ENCODE measurements around the gene DENND4A. TPM values are rescaled to one million over a fixed set of nuclear protein-coding genes. Genes with fewer than 3 reads are reported as not detected.
A peak's percentile ranks its signal among the peaks of the same experiment; 100 is the strongest.

The DENND4A gene
- total RNA-seq, 1 experiment from 2014 or later = 14.4 TPM

DNA sequence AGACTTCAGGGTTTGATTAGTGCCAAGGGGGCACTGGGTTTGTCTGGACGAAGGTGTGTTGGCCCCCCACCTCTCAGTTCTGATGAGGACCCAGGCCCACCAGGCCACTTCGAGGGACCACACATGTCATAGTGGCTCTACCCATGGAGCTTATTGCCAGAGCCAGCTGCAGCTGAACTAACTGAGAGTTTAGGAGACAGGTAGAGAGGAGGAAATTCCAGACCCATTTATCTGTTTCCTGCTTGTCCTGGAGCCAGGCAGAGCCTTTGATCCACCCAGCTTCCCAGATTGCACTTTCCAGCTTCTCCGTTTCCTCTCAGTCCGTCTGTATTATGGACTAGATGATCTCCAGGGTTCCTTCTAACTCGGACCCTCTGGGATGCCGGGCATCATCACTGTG is 149.5 kb downstream of the DENND4A start:
- ATAC-seq = no peak
- no peak overlapping the region for H3K27ac ChIP-seq (ENCODE audit: low read length)
- TF ChIP-seq, protein P1, sequence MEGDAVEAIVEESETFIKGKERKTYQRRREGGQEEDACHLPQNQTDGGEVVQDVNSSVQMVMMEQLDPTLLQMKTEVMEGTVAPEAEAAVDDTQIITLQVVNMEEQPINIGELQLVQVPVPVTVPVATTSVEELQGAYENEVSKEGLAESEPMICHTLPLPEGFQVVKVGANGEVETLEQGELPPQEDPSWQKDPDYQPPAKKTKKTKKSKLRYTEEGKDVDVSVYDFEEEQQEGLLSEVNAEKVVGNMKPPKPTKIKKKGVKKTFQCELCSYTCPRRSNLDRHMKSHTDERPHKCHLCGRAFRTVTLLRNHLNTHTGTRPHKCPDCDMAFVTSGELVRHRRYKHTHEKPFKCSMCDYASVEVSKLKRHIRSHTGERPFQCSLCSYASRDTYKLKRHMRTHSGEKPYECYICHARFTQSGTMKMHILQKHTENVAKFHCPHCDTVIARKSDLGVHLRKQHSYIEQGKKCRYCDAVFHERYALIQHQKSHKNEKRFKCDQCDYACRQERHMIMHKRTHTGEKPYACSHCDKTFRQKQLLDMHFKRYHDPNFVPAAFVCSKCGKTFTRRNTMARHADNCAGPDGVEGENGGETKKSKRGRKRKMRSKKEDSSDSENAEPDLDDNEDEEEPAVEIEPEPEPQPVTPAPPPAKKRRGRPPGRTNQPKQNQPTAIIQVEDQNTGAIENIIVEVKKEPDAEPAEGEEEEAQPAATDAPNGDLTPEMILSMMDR (IDR thresholded peaks at IDR 0.05) = no peak
- TF ChIP-seq POLR2AphosphoS5 (IDR thresholded peaks at IDR 0.05; ENCODE audit: low read depth, low read length) (no peak), SIN3A (IDR thresholded peaks at IDR 0.05; ENCODE audit: borderline replicate concordance, insufficient read depth, low read depth, low read length) (no peak), TCF7L2 (IDR thresholded peaks at IDR 0.05; ENCODE audit: low read depth, low read length) (no peak)
- TF ChIP-seq, protein P2, sequence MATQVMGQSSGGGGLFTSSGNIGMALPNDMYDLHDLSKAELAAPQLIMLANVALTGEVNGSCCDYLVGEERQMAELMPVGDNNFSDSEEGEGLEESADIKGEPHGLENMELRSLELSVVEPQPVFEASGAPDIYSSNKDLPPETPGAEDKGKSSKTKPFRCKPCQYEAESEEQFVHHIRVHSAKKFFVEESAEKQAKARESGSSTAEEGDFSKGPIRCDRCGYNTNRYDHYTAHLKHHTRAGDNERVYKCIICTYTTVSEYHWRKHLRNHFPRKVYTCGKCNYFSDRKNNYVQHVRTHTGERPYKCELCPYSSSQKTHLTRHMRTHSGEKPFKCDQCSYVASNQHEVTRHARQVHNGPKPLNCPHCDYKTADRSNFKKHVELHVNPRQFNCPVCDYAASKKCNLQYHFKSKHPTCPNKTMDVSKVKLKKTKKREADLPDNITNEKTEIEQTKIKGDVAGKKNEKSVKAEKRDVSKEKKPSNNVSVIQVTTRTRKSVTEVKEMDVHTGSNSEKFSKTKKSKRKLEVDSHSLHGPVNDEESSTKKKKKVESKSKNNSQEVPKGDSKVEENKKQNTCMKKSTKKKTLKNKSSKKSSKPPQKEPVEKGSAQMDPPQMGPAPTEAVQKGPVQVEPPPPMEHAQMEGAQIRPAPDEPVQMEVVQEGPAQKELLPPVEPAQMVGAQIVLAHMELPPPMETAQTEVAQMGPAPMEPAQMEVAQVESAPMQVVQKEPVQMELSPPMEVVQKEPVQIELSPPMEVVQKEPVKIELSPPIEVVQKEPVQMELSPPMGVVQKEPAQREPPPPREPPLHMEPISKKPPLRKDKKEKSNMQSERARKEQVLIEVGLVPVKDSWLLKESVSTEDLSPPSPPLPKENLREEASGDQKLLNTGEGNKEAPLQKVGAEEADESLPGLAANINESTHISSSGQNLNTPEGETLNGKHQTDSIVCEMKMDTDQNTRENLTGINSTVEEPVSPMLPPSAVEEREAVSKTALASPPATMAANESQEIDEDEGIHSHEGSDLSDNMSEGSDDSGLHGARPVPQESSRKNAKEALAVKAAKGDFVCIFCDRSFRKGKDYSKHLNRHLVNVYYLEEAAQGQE (IDR thresholded peaks at IDR 0.05; ENCODE audit: insufficient read depth in 1 of 2, low read depth in 2 of 2, low read length in 1 of 2) = no peak
- DNase-seq (ENCODE audit: low read depth, low spot score) = no peak
- CTCF ChIA-PET = interaction anchor here (0.5 kb wide), 1 partner anchor 146 kb away, joined by 8 read pairs; no protein-coding TSS in a partner anchor
- H3K4me3 ChIP-seq (ENCODE audit: low read depth in 2 of 2, low read length in 2 of 2) = no peak overlapping the region
- in situ Hi-C loops (cut with HindIII; ENCODE audit: low pct_unique_long_range_greater_than_20kb, low sequenced_read_pairs) = no loop called here
- H3K4me1 ChIP-seq (ENCODE audit: control insufficient read depth, insufficient read depth, low read length) = peaks cover 6% of the 10 kb centered on the region; the same call in 1 of the 2 replicates
- POLR2A ChIA-PET = no interaction called here
- no peaks in the 10 kb centered on the region for H3K9me3 ChIP-seq (ENCODE audit: control insufficient read depth, insufficient read depth, low read depth, low read length)
- no peaks in the 10 kb centered on the region for H3K27me3 ChIP-seq (ENCODE audit: control insufficient read depth, insufficient read depth, low read length)
- intact Hi-C loops (cut with micrococcal nuclease; ENCODE audit: unreplicated experiment) = no loop called here
- no TSS peak for BruUV-seq (replicated peaks)
- H3K36me3 ChIP-seq (ENCODE audit: control insufficient read depth, insufficient read depth, low read length) = no peaks in the 10 kb centered on the region

DNA sequence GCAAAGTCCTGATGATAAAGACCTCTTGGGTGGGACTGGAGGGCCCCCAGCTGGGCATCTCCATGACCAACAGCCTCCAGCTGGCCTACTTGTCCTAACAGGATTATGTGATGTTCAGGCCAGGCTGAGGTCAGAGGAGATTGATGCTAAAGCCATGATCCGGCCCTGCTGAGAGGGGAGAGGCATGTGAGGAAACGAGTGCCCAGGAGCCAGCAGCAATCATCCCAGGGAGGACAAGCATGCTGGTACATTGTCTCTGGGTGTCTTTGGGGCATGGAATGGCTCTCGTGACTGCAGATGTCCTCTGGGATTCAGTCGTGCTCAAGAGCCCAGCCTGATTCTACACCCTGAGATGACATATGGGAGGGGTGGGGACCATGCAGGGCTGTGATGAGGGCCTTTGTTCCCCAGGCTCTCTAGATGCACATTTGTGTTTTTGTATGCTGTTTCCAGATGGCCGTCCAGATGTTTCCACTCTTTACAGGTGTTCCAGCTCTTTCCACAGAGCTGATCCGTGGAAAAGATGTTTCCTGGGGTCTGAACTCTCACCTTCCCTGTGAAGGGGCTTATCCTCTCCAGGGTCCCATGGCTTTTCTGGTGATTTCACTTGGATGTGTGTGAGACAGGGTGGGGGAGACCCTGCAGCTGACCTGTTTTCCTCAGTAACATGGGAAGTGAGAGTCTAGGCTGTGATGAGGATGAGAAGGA is 150.2 kb downstream of the DENND4A start:
- intact Hi-C loops (cut with micrococcal nuclease; ENCODE audit: unreplicated experiment) (no loop called here), in situ Hi-C loops (cut with HindIII; ENCODE audit: low pct_unique_long_range_greater_than_20kb, low sequenced_read_pairs) (no loop called here)
- TF ChIP-seq TCF7L2 (IDR thresholded peaks at IDR 0.05; ENCODE audit: low read depth, low read length) = no peak
- Histone ChIP-seq H3K27ac (ENCODE audit: low read length) (no peak overlapping the region), H3K4me1 (ENCODE audit: control insufficient read depth, insufficient read depth, low read length) (peaks cover 6% of the 10 kb centered on the region; the same call in 1 of the 2 replicates), H3K36me3 (ENCODE audit: control insufficient read depth, insufficient read depth, low read length) (no peaks in the 10 kb centered on the region), H3K9me3 (ENCODE audit: control insufficient read depth, insufficient read depth, low read depth, low read length) (no peaks in the 10 kb centered on the region), H3K27me3 (ENCODE audit: control insufficient read depth, insufficient read depth, low read length) (no peaks in the 10 kb centered on the region), H3K4me3 (ENCODE audit: low read depth in 2 of 2, low read length in 2 of 2) (no peak overlapping the region)
- POLR2A ChIA-PET = no interaction called here
- DNase-seq (ENCODE audit: low read depth, low spot score) = no peak
- CTCF ChIA-PET = interaction anchor here (0.5 to 0.6 kb wide), 2 partner anchors 147 to 220 kb away, joined by 4 to 8 read pairs; no protein-coding TSS in a partner anchor
- BruUV-seq (replicated peaks) = no TSS peak
- ATAC-seq = 0 out of 2 replicates have a peak, but pooled peaks have one; percentile 20

DNA sequence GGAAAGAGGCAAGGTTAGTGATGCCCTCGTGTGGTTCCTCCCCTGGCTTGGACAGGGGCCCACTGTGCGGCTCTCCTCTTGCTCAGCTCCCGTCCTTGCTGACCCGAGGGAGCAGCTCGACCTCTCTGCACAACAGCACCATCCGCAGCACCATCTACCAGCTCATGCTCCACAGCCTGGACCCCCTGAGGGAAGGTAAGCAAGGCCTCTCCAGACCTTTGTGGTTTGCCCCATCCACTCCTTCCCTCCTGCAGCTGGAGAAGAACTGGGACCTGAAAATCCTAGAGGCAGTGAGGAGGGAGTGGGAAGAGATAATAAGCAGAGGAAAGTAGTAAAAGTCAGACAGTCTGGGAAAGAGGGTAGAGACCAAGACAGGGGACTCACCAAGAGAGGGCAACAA is 152.6 kb downstream of the DENND4A start:
- in situ Hi-C loops (cut with HindIII; ENCODE audit: low pct_unique_long_range_greater_than_20kb, low sequenced_read_pairs) (no loop called here), intact Hi-C loops (cut with micrococcal nuclease; ENCODE audit: unreplicated experiment) (loop anchor here (10.0 kb wide), 1 partner anchor 185 kb away; no protein-coding TSS in a partner anchor)
- Histone ChIP-seq H3K27me3 (ENCODE audit: control insufficient read depth, insufficient read depth, low read length) (no peaks in the 10 kb centered on the region), H3K9me3 (ENCODE audit: control insufficient read depth, insufficient read depth, low read depth, low read length) (no peaks in the 10 kb centered on the region), H3K4me1 (ENCODE audit: control insufficient read depth, insufficient read depth, low read length) (peaks cover 6% of the 10 kb centered on the region; the same call in 1 of the 2 replicates), H3K27ac (ENCODE audit: low read length) (no peak overlapping the region), H3K36me3 (ENCODE audit: control insufficient read depth, insufficient read depth, low read length) (no peaks in the 10 kb centered on the region), H3K4me3 (ENCODE audit: low read depth in 2 of 2, low read length in 2 of 2) (no peak overlapping the region)
- no peak for DNase-seq (ENCODE audit: low read depth, low spot score)
- POLR2A ChIA-PET = no interaction called here
- BruUV-seq (replicated peaks) = no TSS peak
- CTCF ChIA-PET = interaction anchor here (0.5 to 0.6 kb wide), 3 partner anchors 88 to 298 kb away, joined by 3 to 4 read pairs (median 3); no protein-coding TSS in a partner anchor
- no peak for TF ChIP-seq SIN3A (IDR thresholded peaks at IDR 0.05; ENCODE audit: borderline replicate concordance, insufficient read depth, low read depth, low read length)
- no peak for TF ChIP-seq TCF7L2 (IDR thresholded peaks at IDR 0.05; ENCODE audit: low read depth, low read length)
- TF ChIP-seq, protein P1 (IDR thresholded peaks at IDR 0.05) = no peak
- no peak for TF ChIP-seq POLR2AphosphoS5 (IDR thresholded peaks at IDR 0.05; ENCODE audit: low read depth, low read length)
- TF ChIP-seq, protein P2 (IDR thresholded peaks at IDR 0.05; ENCODE audit: insufficient read depth in 1 of 2, low read depth in 2 of 2, low read length in 1 of 2) = no peak
- ATAC-seq = peak; percentile 21; the same call in 1 of the 2 replicates

Measured in Panc1 (cell line).